RWPE1 (cell line): ENCODE measurements around the gene APOBEC3C.
"Not testable (repeated sequence)": the region's sequence is repeated elsewhere in the genome, so short reads cannot be mapped to it uniquely, and the experiment has no call there.

ENCODE experiments used
- CTCF ChIA-PET: fragments of 350-600 bp; sonication (Branson Sonifier 250); formaldehyde crosslinking; extraction: SDS; loops from one replicate; lab custom pipeline; 2021; lab: Yijun Ruan, JAX
- POLR2A ChIA-PET: fragments of 400-600 bp; formaldehyde crosslinking; extraction: SDS; loops from one replicate; lab custom pipeline; 2020; ENCODE audit warnings: antibody characterized with exemption; ENCODE audit not compliant: low non-redundant PET; lab: Yijun Ruan, JAX
- DNase-seq: peaks from one replicate; pipeline ENCODE4 v3.0.0; 2012; ENCODE audit warnings: low spot score
- H3K27ac ChIP-seq: fragments of 450-650 bp; 2 replicates; pipeline ENCODE4 v1.5.1; 2017
- CTCF ChIP-seq: fragments of 450-650 bp; conservative IDR thresholded peaks from 2 replicates; pipeline ENCODE4 v1.5.1; 2017; ENCODE audit warnings: low read depth, mild to moderate bottlenecking

APOBEC3C gene

GRCh38 chr22:39066442-39067276 is 52.6 kb downstream of the APOBEC3C start:
- DNase-seq, POLR2A ChIA-PET, H3K27ac ChIP-seq: not testable (repeated sequence)
- CTCF ChIA-PET = interaction anchor here (0.6 kb wide), 1 partner anchor 74 kb away, joined by 5 read pairs; no protein-coding TSS in a partner anchor

- H3K27ac ChIP-seq = no peak overlapping the region
- no peak for DNase-seq
- TF ChIP-seq CTCF = no peak
- ChIA-PET POLR2A (no interaction called here), CTCF (no interaction called here)
Observed at GRCh38 chr22:39068033-39068785, 54.2 kb downstream of the APOBEC3C start.
